Endothelial cell of umbilical vein (primary cell): ENCODE data around the gene TBCC. TPM values are rescaled to one million over a fixed set of nuclear protein-coding genes. Genes with fewer than 3 reads are reported as not detected.

Source experiments
- BruUV-seq: library from RNA; stranded (reverse); fragments of 400-500 nt; replicated peaks from 2 replicates; lab custom pipeline; 2021; lab: Mats Ljungman, UMichigan
- CTCF ChIA-PET: fragments of 300-600, 350-600 bp; sonication (Branson Sonifier 250); formaldehyde crosslinking; loops from one replicate; lab custom pipeline; 2021; ENCODE audit warnings: antibody characterized with exemption, inconsistent platforms; lab: Charles Lee
- POLR2A ChIA-PET: fragments of 300-600, 350-600 bp; sonication (Branson Sonifier 250); formaldehyde crosslinking; loops from one replicate; lab custom pipeline; 2021; ENCODE audit warnings: antibody characterized with exemption, inconsistent platforms; lab: Charles Lee
- DNase-seq: peaks from one replicate; pipeline ENCODE4 v3.0.0-alpha.2; 2011; ENCODE audit warnings: low read depth, low spot score
- FAIRE-seq: peaks from 2 replicates; lab custom pipeline; 2011; peaks lifted over from hg19 to GRCh38; lab: Jason Lieb, UNC
- H2AFZ ChIP-seq: 2 replicates; pipeline ENCODE4 v1.6.0; 2012; ENCODE audit warnings: low read depth, low read length, control low read depth, inconsistent platforms
- H3K27ac ChIP-seq: 2 replicates; pipeline ENCODE4 v1.5.1; 2011; ENCODE audit warnings: low read depth, mild to moderate bottlenecking, control low read depth, low read length, moderate library complexity; ENCODE audit not compliant: insufficient read depth
- H3K27me3 ChIP-seq, 2 experiments: 2 replicates each; pipeline versions ENCODE4 v1.6.0 to v1.6.1; 2011; ENCODE audit warnings: low read length in 2 of 2, mixed read lengths in 1 of 2; ENCODE audit not compliant: control insufficient read depth in 2 of 2, insufficient read depth in 2 of 2
- H3K36me3 ChIP-seq, 2 experiments: 2 replicates in 1 of 2; 3 replicates in 1 of 2; pipeline ENCODE4 v1.5.1; 2011; ENCODE audit warnings: low read length in 2 of 2, mild to moderate bottlenecking in 1 of 2, moderate library complexity in 1 of 2; ENCODE audit not compliant: control insufficient read depth in 2 of 2, insufficient read depth in 2 of 2; ENCODE audit errors: extremely low read depth in 1 of 2
- H3K4me1 ChIP-seq: 3 replicates; pipeline ENCODE4 v1.5.1; 2011; ENCODE audit warnings: mild to moderate bottlenecking, low read length; ENCODE audit not compliant: control insufficient read depth, insufficient read depth; ENCODE audit errors: extremely low read depth
- H3K4me2 ChIP-seq: 2 replicates; pipeline ENCODE4 v1.6.1; 2011; ENCODE audit warnings: low read length, control low read depth, mixed read lengths; ENCODE audit not compliant: insufficient read depth
- H3K4me3 ChIP-seq, 3 experiments: fragments of 200-600 bp in 1 of 3; sonication (generic), shearing (Covaris generic) in 1 of 3; replicated peaks in 1 of 3; 2 replicates each; pipeline ENCODE4 v1.5.1; 2011 to 2016; ENCODE audit warnings: control low read depth in 3 of 3, low read length in 3 of 3, mild to moderate bottlenecking in 2 of 3, inconsistent platforms in 1 of 3, low read depth in 1 of 3, moderate library complexity in 1 of 3; ENCODE audit not compliant: insufficient read depth in 1 of 3
- H3K79me2 ChIP-seq: 2 replicates; pipeline ENCODE4 v1.6.0; 2012; ENCODE audit warnings: low read length, inconsistent platforms; ENCODE audit not compliant: control insufficient read depth, insufficient read depth
- H3K9ac ChIP-seq: replicated peaks from 2 replicates; pipeline ENCODE3; 2011; ENCODE audit warnings: low read length, control low read depth; ENCODE audit not compliant: insufficient read depth; ENCODE audit errors: extremely low read depth
- H3K9me1 ChIP-seq: replicated peaks from 3 replicates; pipeline ENCODE4 v1.6.0; 2011; ENCODE audit warnings: mild to moderate bottlenecking, low read length; ENCODE audit not compliant: control insufficient read depth, insufficient read depth; ENCODE audit errors: extremely low read depth
- H3K9me3 ChIP-seq: replicated peaks from 2 replicates; pipeline ENCODE4 v1.5.1; 2012; ENCODE audit warnings: low read length, inconsistent platforms; ENCODE audit not compliant: control insufficient read depth, insufficient read depth
- H4K20me1 ChIP-seq: replicated peaks from 2 replicates; pipeline ENCODE3; 2011; ENCODE audit warnings: mild to moderate bottlenecking, low read length; ENCODE audit not compliant: control insufficient read depth, insufficient read depth; ENCODE audit errors: extremely low read depth
- EZH2 ChIP-seq: IDR thresholded peaks from 2 replicates; pipeline ENCODE4 v1.6.1; 2012; ENCODE audit warnings: borderline replicate concordance, low read depth, mild to moderate bottlenecking, moderate library complexity, low read length, inconsistent platforms; ENCODE audit not compliant: severe bottlenecking
- FOS ChIP-seq: IDR thresholded peaks from 2 replicates; pipeline ENCODE4 v1.6.1; 2011; ENCODE audit warnings: mild to moderate bottlenecking, low read length, moderate library complexity, borderline replicate concordance; ENCODE audit not compliant: insufficient read depth
- GATA2 ChIP-seq: IDR thresholded peaks from 2 replicates; pipeline ENCODE4 v1.7.0; 2011; ENCODE audit warnings: low read depth, mild to moderate bottlenecking, moderate library complexity, mixed read lengths, low read length; ENCODE audit not compliant: insufficient read length, insufficient read depth
- JUN ChIP-seq: IDR thresholded peaks from 2 replicates; pipeline ENCODE4 v1.6.1; 2011; ENCODE audit warnings: borderline replicate concordance, low read depth; ENCODE audit not compliant: insufficient read length, insufficient read depth
- dilution Hi-C: fragments of 300-500 bp; cut with MboI; formaldehyde crosslinking; loops from one replicate; pipeline ENCODE4 v1.15.0; 2019; ENCODE audit warnings: low sequenced_read_pairs; ENCODE audit not compliant: extremely low pct_ligation_motif_present
- intact Hi-C: fragments of 100-400 bp; cut with micrococcal nuclease; formaldehyde crosslinking; loops from one replicate; pipeline ENCODE4 v1.10.0; 2022
- polyA plus RNA-seq, 4 experiments: library from polyadenylated mRNA; depleted of rRNA in 3 of 4; stranded (reverse) in 3 of 4; unstranded in 1 of 4; fragments of >200 nt; gene quantifications; 2 replicates each; pipeline versions ENCODE4 v1.2.1 to v1.2.3, GENCODE V29; 2011 to 2012; ENCODE audit warnings: missing spikeins in 1 of 4
- total RNA-seq: library from RNA; stranded (reverse); gene quantifications from 2 replicates; pipeline ENCODE4 v1.2.3, GENCODE V29; 2021
- TF ChIP-seq, protein P1 (sequence below), 2 donors: IDR thresholded peaks; 1 replicate in 1 of 2; 2 replicates in 1 of 2; pipeline ENCODE4 v1.5.1; 2011; ENCODE audit warnings: low read length in 2 of 2, mild to moderate bottlenecking in 2 of 2, moderate library complexity in 2 of 2, control low read depth in 1 of 2, inconsistent platforms in 1 of 2, low read depth in 1 of 2; ENCODE audit not compliant: insufficient read depth in 1 of 2; ENCODE audit errors: extremely low read depth in 1 of 2

The TBCC gene
- total and polyA plus RNA-seq, 2 donors (not counting 3 experiments of a cell fraction or from before 2014, with no cell fraction given) = 15.9 to 19.1 TPM

DNA sequence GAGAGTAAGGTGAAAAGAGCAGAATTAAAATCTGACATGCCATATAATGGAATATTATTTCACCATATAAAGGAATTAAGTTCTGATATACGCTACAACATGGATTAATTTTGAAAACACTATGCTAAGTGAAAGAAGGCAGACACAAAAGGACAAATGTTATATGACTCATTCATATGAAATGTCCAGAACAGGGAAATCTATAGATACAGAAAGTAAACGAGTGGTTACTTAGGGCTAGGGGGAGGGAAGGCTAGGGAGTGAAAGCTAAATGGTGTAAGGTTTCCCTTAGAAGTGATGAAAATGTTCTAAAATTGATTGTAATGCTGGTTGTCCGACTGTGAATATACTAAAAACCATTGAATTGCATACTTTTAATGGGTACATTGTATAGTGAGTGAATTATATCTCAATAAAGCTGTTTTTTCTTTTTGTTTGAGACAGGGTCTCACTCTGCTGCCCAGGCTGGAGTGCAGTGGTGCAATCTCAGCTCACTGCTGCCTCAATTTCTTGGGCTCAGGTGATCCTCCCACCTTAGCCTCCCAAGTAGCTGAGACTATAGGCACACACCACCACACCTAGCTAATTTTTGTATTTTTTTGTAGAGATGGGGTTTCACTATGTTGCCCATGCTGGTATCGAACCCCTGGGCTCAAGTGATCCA is 31.7 kb downstream of the TBCC start:
- no peak overlapping the region for H3K27ac ChIP-seq
- H3K9me3 ChIP-seq = peaks cover 2% of the 10 kb centered on the region
- H3K9ac ChIP-seq = no peak overlapping the region
- no peaks in the 10 kb centered on the region for H3K9me1 ChIP-seq
- intact Hi-C loops = no loop called here
- ChIA-PET POLR2A (no interaction called here), CTCF (interaction anchor here (1.1 to 1.6 kb wide), 3 partner anchors 10 to 12 kb away, joined by 3 to 10 read pairs (median 5); no protein-coding TSS in a partner anchor)
- H3K4me3 ChIP-seq = no peak overlapping the region
- DNase-seq = peak; percentile 20
- no peaks in the 10 kb centered on the region for H4K20me1 ChIP-seq
- TF ChIP-seq, protein P1, sequence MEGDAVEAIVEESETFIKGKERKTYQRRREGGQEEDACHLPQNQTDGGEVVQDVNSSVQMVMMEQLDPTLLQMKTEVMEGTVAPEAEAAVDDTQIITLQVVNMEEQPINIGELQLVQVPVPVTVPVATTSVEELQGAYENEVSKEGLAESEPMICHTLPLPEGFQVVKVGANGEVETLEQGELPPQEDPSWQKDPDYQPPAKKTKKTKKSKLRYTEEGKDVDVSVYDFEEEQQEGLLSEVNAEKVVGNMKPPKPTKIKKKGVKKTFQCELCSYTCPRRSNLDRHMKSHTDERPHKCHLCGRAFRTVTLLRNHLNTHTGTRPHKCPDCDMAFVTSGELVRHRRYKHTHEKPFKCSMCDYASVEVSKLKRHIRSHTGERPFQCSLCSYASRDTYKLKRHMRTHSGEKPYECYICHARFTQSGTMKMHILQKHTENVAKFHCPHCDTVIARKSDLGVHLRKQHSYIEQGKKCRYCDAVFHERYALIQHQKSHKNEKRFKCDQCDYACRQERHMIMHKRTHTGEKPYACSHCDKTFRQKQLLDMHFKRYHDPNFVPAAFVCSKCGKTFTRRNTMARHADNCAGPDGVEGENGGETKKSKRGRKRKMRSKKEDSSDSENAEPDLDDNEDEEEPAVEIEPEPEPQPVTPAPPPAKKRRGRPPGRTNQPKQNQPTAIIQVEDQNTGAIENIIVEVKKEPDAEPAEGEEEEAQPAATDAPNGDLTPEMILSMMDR (IDR thresholded peaks at IDR 0.05; ENCODE audit: extremely low read depth in 1 of 2, insufficient read depth in 1 of 2, low read depth in 1 of 2, low read length in 2 of 2) = no peak
- no peak for TF ChIP-seq GATA2
- peak; percentile 40 for TF ChIP-seq FOS
- peak; percentile 74 for TF ChIP-seq JUN
- no peak for TF ChIP-seq EZH2
- H3K79me2 ChIP-seq = no peaks in the 10 kb centered on the region
- H3K36me3 ChIP-seq = no peaks in the 10 kb centered on the region
- dilution Hi-C loops = no loop called here
- peaks cover 6% of the 10 kb centered on the region for H3K4me1 ChIP-seq
- no peak overlapping the region for H3K4me2 ChIP-seq
- peak; percentile 76 for FAIRE-seq
- H2AFZ ChIP-seq = no peak overlapping the region
- no peaks in the 10 kb centered on the region for H3K27me3 ChIP-seq
- no TSS peak for BruUV-seq
